K562 (cell line): ENCODE data around the gene LRIT1. TPM values are rescaled to one million over a fixed set of nuclear protein-coding genes. Genes with fewer than 3 reads are reported as not detected.

Experiments used
- ATAC-seq: fragments of 200-7000 bp; cut with Tn5 transposase; 3 replicates; pipeline ENCODE4 v1.9.1; 2020; ENCODE audit warnings: moderate library complexity
- BruUV-seq: library from RNA; stranded (reverse); fragments of 400-500 nt; replicated peaks from 2 replicates; lab custom pipeline; 2021; lab: Mats Ljungman, UMichigan
- CTCF ChIA-PET: fragments of 300-600 bp; formaldehyde crosslinking; extraction: SDS; loops from one replicate; lab custom pipeline; 2021; ENCODE audit warnings: low intra/inter-chr PET ratio; lab: Yijun Ruan, JAX
- POLR2A ChIA-PET: fragments of 300-600, 350-650 bp; sonication (Branson Sonifier 250); formaldehyde crosslinking; extraction: SDS; loops from one replicate; lab custom pipeline; 2021; ENCODE audit warnings: antibody characterized with exemption, inconsistent platforms; lab: Yijun Ruan, JAX
- DNase-seq, 4 experiments: peaks; one replicate each; pipeline versions ENCODE4 v3.0.0 to v3.0.0-alpha.2; 2011 to 2018; ENCODE audit warnings: low spot score in 3 of 4, mixed read lengths in 3 of 4; ENCODE audit errors: extremely low read depth in 1 of 4
- FAIRE-seq: peaks from 2 replicates; lab custom pipeline; 2011; peaks lifted over from hg19 to GRCh38; lab: Jason Lieb, UNC
- H2AFZ ChIP-seq: 2 replicates; pipeline ENCODE4 v1.6.0; 2011; ENCODE audit warnings: low read depth, low read length, control low read depth, inconsistent platforms
- H3K27ac ChIP-seq: fragments of 200-600 bp; 3 replicates; pipeline ENCODE4 v1.8.0; 2011; ENCODE audit warnings: low read depth, mild to moderate bottlenecking, control low read depth, inconsistent platforms, low read length, moderate library complexity, mixed read lengths; ENCODE audit errors: extremely low read depth
- H3K27me3 ChIP-seq, 2 experiments: fragments of 300-600 bp in 1 of 2; 2 replicates in 1 of 2; 3 replicates in 1 of 2; pipeline versions ENCODE4 v1.6.0 to v1.8.0; 2011; ENCODE audit warnings: inconsistent platforms in 2 of 2, low read length in 2 of 2, mild to moderate bottlenecking in 1 of 2, mixed read lengths in 1 of 2, moderate library complexity in 1 of 2; ENCODE audit not compliant: control insufficient read depth in 2 of 2, insufficient read depth in 2 of 2
- H3K36me3 ChIP-seq: fragments of 300-600 bp; 3 replicates; pipeline ENCODE4 v1.8.0; 2011; ENCODE audit warnings: mild to moderate bottlenecking, low read length, inconsistent platforms; ENCODE audit not compliant: control insufficient read depth, insufficient read depth
- H3K4me1 ChIP-seq, 2 experiments: fragments of 200-600 bp in 1 of 2; replicated peaks in 1 of 2; 2 replicates in 1 of 2; 3 replicates in 1 of 2; pipeline versions ENCODE4 v1.5.1 to v1.8.0; 2011; ENCODE audit warnings: inconsistent platforms in 2 of 2, low read length in 2 of 2, mild to moderate bottlenecking in 1 of 2, mixed read lengths in 1 of 2, moderate library complexity in 1 of 2; ENCODE audit not compliant: control insufficient read depth in 2 of 2, insufficient read depth in 2 of 2
- H3K4me2 ChIP-seq: 2 replicates; pipeline ENCODE4 v1.6.1; 2011; ENCODE audit warnings: low read length, control low read depth, inconsistent platforms, mixed read lengths; ENCODE audit not compliant: insufficient read depth
- H3K4me3 ChIP-seq: fragments of 200-600 bp; sonication (generic), shearing (Covaris generic); 2 replicates; pipeline ENCODE4 v1.5.1; 2016; ENCODE audit warnings: control low read depth, inconsistent platforms
- H3K79me2 ChIP-seq: fragments of 200-600 bp; 3 replicates; pipeline ENCODE4 v1.8.0; 2011; ENCODE audit warnings: low read length, inconsistent platforms; ENCODE audit not compliant: control insufficient read depth, insufficient read depth
- H3K9ac ChIP-seq, 2 experiments: 2 replicates each; pipeline versions ENCODE4 v1.6.0 to v1.6.1; 2011; ENCODE audit warnings: low read depth in 2 of 2, low read length in 2 of 2, control low read depth in 1 of 2, inconsistent platforms in 1 of 2, mild to moderate bottlenecking in 1 of 2, mixed read lengths in 1 of 2; ENCODE audit not compliant: insufficient read depth in 1 of 2
- H3K9me1 ChIP-seq: one replicate; pipeline ENCODE4 v1.6.0; 2011; ENCODE audit warnings: inconsistent platforms, mild to moderate bottlenecking, low read length, moderate library complexity; ENCODE audit not compliant: control insufficient read depth, insufficient read depth
- H3K9me3 ChIP-seq: replicated peaks from 2 replicates; pipeline ENCODE4 v1.5.1; 2011; ENCODE audit warnings: low read depth, low read length, inconsistent platforms; ENCODE audit not compliant: control insufficient read depth, insufficient read depth
- H4K20me1 ChIP-seq: replicated peaks from 2 replicates; pipeline ENCODE4 v1.6.1; 2011; ENCODE audit warnings: low read length, inconsistent platforms, mixed read lengths; ENCODE audit not compliant: control insufficient read depth, insufficient read depth
- ARHGAP35 ChIP-seq: fragments of 450-650 bp; IDR thresholded peaks from 2 replicates; pipeline ENCODE4 v1.6.1; 2018; ENCODE audit not compliant: partially characterized antibody
- BHLHE40 ChIP-seq: IDR thresholded peaks from 2 replicates; pipeline ENCODE4 v1.6.1; 2011; ENCODE audit warnings: low read length, improper control_type of control experiment
- CBFA2T2 ChIP-seq: fragments of 450-650 bp; conservative IDR thresholded peaks from 2 replicates; pipeline ENCODE4 v1.6.1; 2017; ENCODE audit warnings: mild to moderate bottlenecking
- CREB1 ChIP-seq, 2 experiments: sonication (generic) in 1 of 2; formaldehyde crosslinking in 1 of 2; IDR thresholded peaks; 2 replicates each; pipeline versions ENCODE4 v1.6.1 to v1.8.0; 2012 to 2022; ENCODE audit warnings: inconsistent platforms in 1 of 2, mild to moderate bottlenecking in 1 of 2, missing genetic modification reagents in 1 of 2, moderate library complexity in 1 of 2
- CTBP1 ChIP-seq: fragments of 450-650 bp; IDR thresholded peaks from 2 replicates; pipeline ENCODE4 v1.6.1; 2016; ENCODE audit warnings: borderline replicate concordance
- CXXC5 ChIP-seq: fragments of 250-450 bp; sonication (Bioruptor Pico); IDR thresholded peaks from 2 replicates; pipeline ENCODE4 v1.8.0; 2022; ENCODE audit warnings: inconsistent platforms, mild to moderate bottlenecking, moderate library complexity
- HIVEP1 ChIP-seq: fragments of 250-450 bp; sonication (Bioruptor Pico); IDR thresholded peaks from 2 replicates; pipeline ENCODE4 v1.4.0; 2020; ENCODE audit warnings: mild to moderate bottlenecking
- HNRNPUL1 ChIP-seq: fragments of 200-400 bp; formaldehyde crosslinking; IDR thresholded peaks from 2 replicates; pipeline ENCODE4 v1.6.1; 2017; ENCODE audit warnings: low read length
- MTA2 ChIP-seq: fragments of 450-650 bp; IDR thresholded peaks from 2 replicates; pipeline ENCODE4 v1.6.1; 2016; ENCODE audit warnings: low read depth
- SOX6 ChIP-seq: fragments of 450-650 bp; IDR thresholded peaks from 2 replicates; pipeline ENCODE4 v1.6.1; 2014; ENCODE audit warnings: mild to moderate bottlenecking
- TAL1 ChIP-seq: fragments of 450-650 bp; IDR thresholded peaks from 2 replicates; pipeline ENCODE4 v1.6.1; 2016; ENCODE audit warnings: mild to moderate bottlenecking
- ZFX ChIP-seq: sonication (generic); formaldehyde crosslinking; IDR thresholded peaks from 2 replicates; pipeline ENCODE4 v1.8.0; 2022; ENCODE audit warnings: mild to moderate bottlenecking, missing genetic modification reagents, moderate library complexity
- ZNF197 ChIP-seq: fragments of 200-800 bp; sonication (Bioruptor generic); IDR thresholded peaks from 2 replicates; pipeline ENCODE4 v1.6.1; 2016; ENCODE audit warnings: low read depth, missing genetic modification characterization, missing compliant biosample characterization
- WGBS: fragments of 100-300 bp; shearing (Covaris generic); methylation state at CpG from one replicate; pipeline ENCODE4 v1.1.6; 2016; ENCODE audit warnings: low coverage, mixed read lengths; ENCODE audit not compliant: insufficient coverage; ENCODE audit errors: missing lambda C conversion rate; 5-methylcytosine and 5-hydroxymethylcytosine counted together
- in situ Hi-C: fragments of 300-500 bp; cut with MboI; formaldehyde crosslinking; loops from 4 replicates; pipeline ENCODE4 v1.15.0; 2018; ENCODE audit warnings: inconsistent platforms, mixed read lengths
- intact Hi-C: fragments of 100-400 bp; cut with micrococcal nuclease; formaldehyde crosslinking; loops from 2 replicates; pipeline ENCODE4 v1.14.2; 2022
- polyA plus RNA-seq, 8 experiments: library from polyadenylated mRNA; depleted of rRNA in 4 of 8; stranded (reverse) in 5 of 8; unstranded in 3 of 8; fragments of >200 nt; fragmentation: Nextera tagmentation in 2 of 8; fragmentation: Illumina TruSeq in 1 of 8; extraction: Ambion mirVana in 2 of 8; extraction: Trizol in 1 of 8; gene quantifications; 2 replicates each; pipeline versions ENCODE4 v1.2.1 to v1.2.3, GENCODE V29; 2011 to 2014; ENCODE audit warnings: inconsistent platforms in 1 of 8, missing spikeins in 1 of 8
- total RNA-seq, 7 experiments: library from RNA; depleted of rRNA in 6 of 7; stranded (reverse); fragments of >200 nt in 6 of 7; fragmentation: Illumina TruSeq in 2 of 7; extraction: Trizol in 2 of 7; gene quantifications; 2 replicates each; pipeline versions ENCODE4 v1.2.1 to v1.2.3, GENCODE V29; 2011 to 2021; ENCODE audit warnings: low replicate concordance in 1 of 7
- TF ChIP-seq, protein P1 (sequence below), 3 experiments: fragments of 200-800 bp in 1 of 3; fragments of 250-450 bp in 1 of 3; fragments of 450-650 bp in 1 of 3; sonication (Bioruptor Pico) in 1 of 3; sonication (Bioruptor generic) in 1 of 3; formaldehyde crosslinking in 1 of 3; IDR thresholded peaks; 2 replicates each; pipeline versions ENCODE4 v1.6.1 to v1.8.0; 2016 to 2022; ENCODE audit warnings: mild to moderate bottlenecking in 2 of 3, missing genetic modification characterization in 2 of 3, missing compliant biosample characterization in 1 of 3, moderate library complexity in 1 of 3
- TF ChIP-seq, protein P2 (sequence below): fragments of 450-650 bp; IDR thresholded peaks from 2 replicates; pipeline ENCODE4 v1.7.0; 2016; ENCODE audit warnings: borderline replicate concordance

The LRIT1 gene
- total and polyA plus RNA-seq, 9 of the 15 experiments (the other 6 are each of a cell fraction or from before 2014, with no cell fraction given), result not detected

GRCh38 chr10:84200537-84201243 is 40.7 kb downstream of the LRIT1 start:
- ChIA-PET POLR2A (interaction anchor here (0.7 to 2.1 kb wide), 4 partner anchors 11 to 61 kb away, joined by 3 to 5 read pairs (median 3); partner anchors contain the start of gene GHITM), CTCF (no interaction called here)
- peak overlapping the region; percentile 18; the same call in 1 of the 2 replicates for H2AFZ ChIP-seq
- no peaks in the 10 kb centered on the region for H3K9me1 ChIP-seq
- no peak overlapping the region for H3K27ac ChIP-seq
- peaks cover 13 to 15% of the 10 kb centered on the region in 2 experiments; a peak in 4 of 5 replicates for H3K4me1 ChIP-seq
- H3K9me3 ChIP-seq, result no peaks in the 10 kb centered on the region
- FAIRE-seq (no peak), DNase-seq (peak; percentile 33 to 74 (median 48)), ATAC-seq (peak; percentile 46)
- no peak overlapping the region for H3K4me3 ChIP-seq
- peak overlapping the region in 1 of 2 experiments; percentile 58; a peak in 1 of 4 replicates for H3K9ac ChIP-seq
- 13% methylated on average over 10 of the region's 11 CpGs for WGBS
- no peaks in the 10 kb centered on the region for H3K36me3 ChIP-seq
- H3K79me2 ChIP-seq, result no peaks in the 10 kb centered on the region
- H3K4me2 ChIP-seq, result no peak overlapping the region; the same call in 1 of the 2 replicates
- no peaks in the 10 kb centered on the region for H4K20me1 ChIP-seq
- peaks cover 13 to 33% of the 10 kb centered on the region in 2 experiments for H3K27me3 ChIP-seq
- BruUV-seq, result no TSS peak
- in situ Hi-C loops, result no loop called here
- intact Hi-C loops, result no loop called here
- TF ChIP-seq CXXC5 (peak; percentile 58), ARHGAP35 (no peak), CREB1 (IDR thresholded peaks at IDR 0.05) (no peak), CREB1 (CRISPR knock-in tag; IDR thresholded peaks at IDR 0.05) (no peak), SOX6 (peak; percentile 86), CTBP1 (peak; percentile 31; the same call in 1 of the 2 replicates), MTA2 (peak; percentile 39; the same call in 1 of the 2 replicates), ZFX (CRISPR knock-in tag) (peak; percentile 34; the same call in 1 of the 2 replicates), TAL1 (peak; percentile 53; the same call in 1 of the 2 replicates), HNRNPUL1 (no peak), BHLHE40 (peak; percentile 93), CBFA2T2 (peak; percentile 43; the same call in 1 of the 2 replicates), ZNF197 (no peak), HIVEP1 (CRISPR knock-in tag) (no peak)
- TF ChIP-seq, protein P1, sequence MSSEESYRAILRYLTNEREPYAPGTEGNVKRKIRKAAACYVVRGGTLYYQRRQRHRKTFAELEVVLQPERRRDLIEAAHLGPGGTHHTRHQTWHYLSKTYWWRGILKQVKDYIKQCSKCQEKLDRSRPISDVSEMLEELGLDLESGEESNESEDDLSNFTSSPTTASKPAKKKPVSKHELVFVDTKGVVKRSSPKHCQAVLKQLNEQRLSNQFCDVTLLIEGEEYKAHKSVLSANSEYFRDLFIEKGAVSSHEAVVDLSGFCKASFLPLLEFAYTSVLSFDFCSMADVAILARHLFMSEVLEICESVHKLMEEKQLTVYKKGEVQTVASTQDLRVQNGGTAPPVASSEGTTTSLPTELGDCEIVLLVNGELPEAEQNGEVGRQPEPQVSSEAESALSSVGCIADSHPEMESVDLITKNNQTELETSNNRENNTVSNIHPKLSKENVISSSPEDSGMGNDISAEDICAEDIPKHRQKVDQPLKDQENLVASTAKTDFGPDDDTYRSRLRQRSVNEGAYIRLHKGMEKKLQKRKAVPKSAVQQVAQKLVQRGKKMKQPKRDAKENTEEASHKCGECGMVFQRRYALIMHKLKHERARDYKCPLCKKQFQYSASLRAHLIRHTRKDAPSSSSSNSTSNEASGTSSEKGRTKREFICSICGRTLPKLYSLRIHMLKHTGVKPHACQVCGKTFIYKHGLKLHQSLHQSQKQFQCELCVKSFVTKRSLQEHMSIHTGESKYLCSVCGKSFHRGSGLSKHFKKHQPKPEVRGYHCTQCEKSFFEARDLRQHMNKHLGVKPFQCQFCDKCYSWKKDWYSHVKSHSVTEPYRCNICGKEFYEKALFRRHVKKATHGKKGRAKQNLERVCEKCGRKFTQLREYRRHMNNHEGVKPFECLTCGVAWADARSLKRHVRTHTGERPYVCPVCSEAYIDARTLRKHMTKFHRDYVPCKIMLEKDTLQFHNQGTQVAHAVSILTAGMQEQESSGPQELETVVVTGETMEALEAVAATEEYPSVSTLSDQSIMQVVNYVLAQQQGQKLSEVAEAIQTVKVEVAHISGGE (CRISPR knock-in tag; IDR thresholded peaks at IDR 0.05), result no peak
- TF ChIP-seq, protein P2, sequence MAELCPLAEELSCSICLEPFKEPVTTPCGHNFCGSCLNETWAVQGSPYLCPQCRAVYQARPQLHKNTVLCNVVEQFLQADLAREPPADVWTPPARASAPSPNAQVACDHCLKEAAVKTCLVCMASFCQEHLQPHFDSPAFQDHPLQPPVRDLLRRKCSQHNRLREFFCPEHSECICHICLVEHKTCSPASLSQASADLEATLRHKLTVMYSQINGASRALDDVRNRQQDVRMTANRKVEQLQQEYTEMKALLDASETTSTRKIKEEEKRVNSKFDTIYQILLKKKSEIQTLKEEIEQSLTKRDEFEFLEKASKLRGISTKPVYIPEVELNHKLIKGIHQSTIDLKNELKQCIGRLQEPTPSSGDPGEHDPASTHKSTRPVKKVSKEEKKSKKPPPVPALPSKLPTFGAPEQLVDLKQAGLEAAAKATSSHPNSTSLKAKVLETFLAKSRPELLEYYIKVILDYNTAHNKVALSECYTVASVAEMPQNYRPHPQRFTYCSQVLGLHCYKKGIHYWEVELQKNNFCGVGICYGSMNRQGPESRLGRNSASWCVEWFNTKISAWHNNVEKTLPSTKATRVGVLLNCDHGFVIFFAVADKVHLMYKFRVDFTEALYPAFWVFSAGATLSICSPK, result no peak
